NK-92 (cell line): ENCODE data around the gene FCHSD2.
"Not testable (repeated sequence)": the region's sequence is repeated elsewhere in the genome, so short reads cannot be mapped to it uniquely, and the experiment has no call there.

ENCODE experiments used
- DNase-seq: peaks from one replicate; lab custom pipeline; 2025; ENCODE audit not compliant: unreplicated experiment; lab: John Stamatoyannopoulos, UW

FCHSD2 gene

DNA sequence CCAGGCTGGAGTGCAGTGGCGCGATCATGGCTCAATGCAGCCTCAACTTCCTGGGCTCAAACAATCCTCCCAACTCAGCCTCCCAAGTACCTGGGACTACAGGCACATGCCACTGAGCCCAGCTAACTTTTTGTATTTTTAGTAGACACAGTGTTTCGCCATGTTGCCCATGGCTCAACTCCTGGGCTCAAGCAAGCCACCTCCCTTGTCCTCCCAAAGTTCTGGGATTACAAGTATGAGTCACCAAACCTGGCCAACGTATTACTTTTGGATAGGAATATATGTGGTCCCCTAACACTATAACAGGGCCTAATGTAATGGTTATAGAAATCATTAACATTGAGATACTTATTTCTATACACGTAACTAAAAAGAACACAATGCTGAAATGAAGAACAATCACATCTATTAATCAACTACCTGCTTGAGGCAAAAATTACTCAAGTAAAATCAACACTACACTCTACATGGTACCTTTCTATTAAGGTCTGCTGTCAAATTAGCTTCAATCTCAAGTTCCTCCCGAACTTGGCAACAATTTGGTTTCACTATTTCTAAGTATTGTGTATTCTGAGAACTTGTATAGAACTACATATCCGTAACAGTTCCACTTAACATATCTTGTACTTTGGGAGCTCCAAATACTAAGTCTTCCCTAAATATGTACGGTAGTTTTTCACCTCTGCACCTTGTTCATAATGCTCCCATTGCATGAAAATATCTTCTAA is 124.9 kb downstream of the FCHSD2 start:
- no peak for DNase-seq

- DNase-seq, result no peak
These were observed 129.1 kb downstream of the FCHSD2 start for GRCh38 chr11:73013021-73013420.

DNA sequence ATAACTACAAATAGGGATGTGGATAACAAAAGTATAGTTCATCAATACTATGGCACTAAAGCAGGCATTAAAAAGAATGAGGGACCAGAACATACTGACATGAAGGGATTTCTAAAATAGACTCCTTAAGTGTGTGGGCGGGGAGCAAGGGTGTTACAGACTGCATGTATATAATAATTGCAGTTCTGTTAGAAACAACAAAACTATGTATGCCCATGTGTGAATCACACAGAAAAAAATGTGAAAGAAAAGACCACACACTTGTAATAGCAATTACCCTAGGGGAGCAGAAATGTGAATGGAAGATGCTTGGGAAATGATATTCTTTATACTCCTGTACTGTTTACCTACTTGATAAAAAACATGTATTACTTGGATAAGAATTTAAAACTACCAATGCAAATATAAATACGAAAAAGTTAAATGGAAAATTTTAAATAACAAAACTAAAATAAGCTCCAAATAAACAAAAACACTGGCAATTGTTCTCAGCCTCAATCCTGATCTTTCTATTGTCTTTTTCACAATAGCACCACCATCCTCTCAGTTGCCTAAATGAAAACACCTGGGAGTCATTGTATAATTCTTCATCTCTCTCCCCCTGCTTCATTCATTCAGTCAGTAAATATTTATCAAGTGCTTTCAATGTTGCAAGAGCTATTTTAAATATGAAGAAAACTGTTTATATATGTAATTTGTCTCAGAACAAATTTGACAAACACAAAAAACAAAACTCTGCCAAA is 129.8 kb downstream of the FCHSD2 start:
- DNase-seq, result no peak

GRCh38 chr11:73011126-73011817 is 130.8 kb downstream of the FCHSD2 start:
- no peak for DNase-seq

GRCh38 chr11:73009972-73010371 is 132.1 kb downstream of the FCHSD2 start:
- DNase-seq, result no peak

DNA sequence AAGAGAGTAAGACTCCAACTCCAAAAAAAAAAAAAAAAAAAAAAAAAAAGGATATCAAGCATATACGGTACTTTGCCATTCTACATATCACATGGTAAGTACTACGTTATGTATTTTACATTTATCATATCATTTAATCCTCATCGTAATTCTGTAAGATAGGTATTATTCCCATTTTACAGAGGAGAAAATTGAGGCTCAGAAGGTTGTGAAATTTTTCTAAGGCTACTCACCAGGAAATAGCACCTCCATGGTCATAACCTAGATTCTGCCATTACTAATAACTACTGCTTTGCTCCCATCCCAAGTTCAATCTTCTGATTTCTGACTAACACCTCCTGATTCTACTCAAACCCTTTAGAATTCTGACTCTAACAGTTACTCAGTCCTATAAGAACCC is 138.0 kb downstream of the FCHSD2 start:
- no peak for DNase-seq

- DNase-seq, result no peak
These were observed 139.0 kb downstream of the FCHSD2 start for GRCh38 chr11:73003088-73003487.

GRCh38 chr11:73002214-73002613 is 139.9 kb downstream of the FCHSD2 start:
- no peak for DNase-seq

- DNase-seq, result no peak
These were observed 140.5 kb downstream of the FCHSD2 start for GRCh38 chr11:73001615-73002014.

- no peak for DNase-seq
These were observed 143.4 kb downstream of the FCHSD2 start for GRCh38 chr11:72998676-72999075.

- no peak for DNase-seq
These were observed 145.2 kb downstream of the FCHSD2 start for GRCh38 chr11:72996959-72997358.

- no peak for DNase-seq
These were observed 152.4 kb downstream of the FCHSD2 start for GRCh38 chr11:72989727-72990126.

GRCh38 chr11:72988821-72989220 is 153.3 kb downstream of the FCHSD2 start:
- DNase-seq, result no peak

GRCh38 chr11:72985645-72986044 is 156.5 kb downstream of the FCHSD2 start:
- no peak for DNase-seq

GRCh38 chr11:72984453-72985077 is 157.6 kb downstream of the FCHSD2 start:
- no peak for DNase-seq

- DNase-seq, result no peak
These were observed 158.6 kb downstream of the FCHSD2 start for GRCh38 chr11:72983560-72983959.

DNA sequence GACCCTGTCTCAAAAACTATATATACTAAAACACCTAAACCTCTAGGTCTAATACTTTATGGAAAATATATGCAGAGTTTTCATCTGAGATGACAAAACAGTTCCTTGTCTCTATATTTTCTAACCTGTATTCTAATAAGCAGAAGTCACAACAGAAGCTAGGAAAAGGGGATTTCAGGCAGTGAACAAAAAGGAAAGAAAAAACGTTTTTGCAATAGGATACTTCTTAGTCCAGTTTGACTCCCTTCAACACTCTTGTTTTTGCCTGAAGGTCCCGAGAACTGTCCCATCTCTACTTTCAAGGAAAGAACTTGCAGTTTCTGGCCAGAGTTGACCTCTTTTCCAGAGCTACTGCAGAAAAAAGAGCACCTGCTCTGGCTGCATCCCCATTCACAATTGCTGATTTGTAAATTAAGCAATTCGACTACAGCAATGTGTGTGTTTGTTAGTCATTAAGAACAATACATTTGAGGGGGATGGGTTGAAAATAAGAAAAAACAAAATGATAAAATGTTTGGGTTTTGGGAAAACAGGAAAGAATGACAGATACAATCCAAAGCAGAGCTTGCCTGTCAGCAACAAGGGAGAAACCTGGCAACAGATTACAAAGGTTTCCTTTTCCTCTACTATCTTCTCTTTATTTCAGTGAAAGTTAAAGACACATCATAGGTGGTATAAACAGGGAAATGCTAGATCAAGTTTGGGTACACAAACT is 160.0 kb downstream of the FCHSD2 start:
- DNase-seq, result no peak

GRCh38 chr11:72981080-72981479 is 161.0 kb downstream of the FCHSD2 start:
- DNase-seq, result no peak

DNA sequence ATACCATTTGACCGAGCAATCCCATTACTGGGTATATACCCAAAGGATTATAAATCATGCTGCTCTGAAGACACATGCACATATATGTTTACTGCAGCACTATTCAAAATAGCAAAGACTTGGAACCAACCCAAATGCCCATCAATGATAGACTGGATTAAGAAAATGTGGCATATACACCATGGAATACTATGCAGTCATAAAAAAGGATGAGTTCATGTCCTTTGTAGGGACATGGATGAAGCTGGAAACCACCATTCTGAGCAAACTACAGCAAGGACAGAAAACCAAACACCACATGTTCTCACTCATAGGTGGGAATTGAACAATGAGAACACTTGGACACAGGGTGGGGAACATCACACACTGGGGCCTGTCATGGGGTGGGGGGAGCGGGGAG is 164.3 kb downstream of the FCHSD2 start:
- not testable (repeated sequence) for DNase-seq

- DNase-seq, result not testable (repeated sequence)
These were observed 165.6 kb downstream of the FCHSD2 start for GRCh38 chr11:72976522-72976892.
